Uterus (tissue), 2 donors: ENCODE data around the gene ADAMTS19.

Experiments
- POLR2A ChIP-seq, 2 donors: fragments of 450-650 bp; IDR thresholded peaks; one replicate each; pipeline ENCODE4 v1.6.1; 2016; ENCODE audit warnings: antibody characterized with exemption in 2 of 2, mild to moderate bottlenecking in 1 of 2, moderate library complexity in 1 of 2
- TF ChIP-seq, protein P1 (sequence below), 4 experiments: fragments of 200-600 bp in 2 of 4; fragments of 450-650 bp in 2 of 4; sonication (generic) in 2 of 4; IDR thresholded peaks; one replicate each; pipeline ENCODE4 v1.5.1; 2016 to 2019; ENCODE audit warnings: antibody characterized with exemption in 4 of 4, mild to moderate bottlenecking in 2 of 4, moderate library complexity in 1 of 4

DNA sequence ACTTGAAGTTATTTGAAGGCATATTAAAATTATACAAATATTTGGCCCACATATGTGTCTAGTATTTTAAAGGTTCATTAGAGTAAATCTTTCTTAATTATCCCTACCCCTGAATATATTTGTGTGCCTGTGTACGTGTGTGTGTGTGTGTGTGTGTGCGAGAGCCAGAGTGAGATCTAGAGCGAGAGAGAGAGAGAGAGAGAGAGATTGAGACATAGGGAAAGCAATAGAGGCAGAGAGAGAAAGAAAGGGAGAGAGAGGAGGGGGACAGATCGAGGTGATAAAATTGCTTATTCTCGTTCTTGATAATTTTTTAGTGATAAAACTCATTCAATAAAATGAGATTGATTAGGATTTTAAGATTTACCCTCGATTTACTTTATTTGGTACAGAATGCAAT lies 47.4 kb downstream of the ADAMTS19 start:
- no peak for TF ChIP-seq POLR2A (IDR thresholded peaks at IDR 0.05)
- TF ChIP-seq, protein P1, sequence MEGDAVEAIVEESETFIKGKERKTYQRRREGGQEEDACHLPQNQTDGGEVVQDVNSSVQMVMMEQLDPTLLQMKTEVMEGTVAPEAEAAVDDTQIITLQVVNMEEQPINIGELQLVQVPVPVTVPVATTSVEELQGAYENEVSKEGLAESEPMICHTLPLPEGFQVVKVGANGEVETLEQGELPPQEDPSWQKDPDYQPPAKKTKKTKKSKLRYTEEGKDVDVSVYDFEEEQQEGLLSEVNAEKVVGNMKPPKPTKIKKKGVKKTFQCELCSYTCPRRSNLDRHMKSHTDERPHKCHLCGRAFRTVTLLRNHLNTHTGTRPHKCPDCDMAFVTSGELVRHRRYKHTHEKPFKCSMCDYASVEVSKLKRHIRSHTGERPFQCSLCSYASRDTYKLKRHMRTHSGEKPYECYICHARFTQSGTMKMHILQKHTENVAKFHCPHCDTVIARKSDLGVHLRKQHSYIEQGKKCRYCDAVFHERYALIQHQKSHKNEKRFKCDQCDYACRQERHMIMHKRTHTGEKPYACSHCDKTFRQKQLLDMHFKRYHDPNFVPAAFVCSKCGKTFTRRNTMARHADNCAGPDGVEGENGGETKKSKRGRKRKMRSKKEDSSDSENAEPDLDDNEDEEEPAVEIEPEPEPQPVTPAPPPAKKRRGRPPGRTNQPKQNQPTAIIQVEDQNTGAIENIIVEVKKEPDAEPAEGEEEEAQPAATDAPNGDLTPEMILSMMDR (IDR thresholded peaks at IDR 0.05), result no peak
